HG03066 (cell line): ENCODE measurements around the gene ST8SIA5.

Source experiments
- ATAC-seq: cut with Tn5 transposase; IDR thresholded peaks from one replicate; pipeline ENCODE4 v1.9.1; 2021; ENCODE audit warnings: low read depth; ENCODE audit not compliant: unreplicated experiment

The ST8SIA5 gene

GRCh38 chr18:46716336-46716735 lies 40.5 kb downstream of the ST8SIA5 start:
- ATAC-seq: no peak

DNA sequence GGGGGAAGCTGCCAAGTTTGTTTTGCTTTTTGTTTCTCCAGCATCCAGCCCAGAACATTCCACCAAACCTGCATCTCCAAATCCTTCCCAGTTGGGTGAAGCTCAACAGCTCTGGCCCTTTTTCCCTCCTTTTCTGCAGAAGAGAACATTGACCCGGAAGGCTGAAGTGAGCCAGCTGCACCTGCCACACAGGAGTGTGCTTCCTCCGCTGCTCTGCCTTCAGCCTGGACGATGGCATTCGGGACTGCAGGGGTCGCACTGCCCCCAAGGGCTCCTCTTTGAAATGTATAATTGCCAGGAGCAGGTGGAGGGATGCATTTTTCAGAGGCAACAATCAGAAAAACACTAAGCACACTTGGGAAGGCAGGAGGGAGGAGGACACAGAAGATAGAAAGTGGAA lies 41.8 kb downstream of the ST8SIA5 start:
- no peak for ATAC-seq

DNA sequence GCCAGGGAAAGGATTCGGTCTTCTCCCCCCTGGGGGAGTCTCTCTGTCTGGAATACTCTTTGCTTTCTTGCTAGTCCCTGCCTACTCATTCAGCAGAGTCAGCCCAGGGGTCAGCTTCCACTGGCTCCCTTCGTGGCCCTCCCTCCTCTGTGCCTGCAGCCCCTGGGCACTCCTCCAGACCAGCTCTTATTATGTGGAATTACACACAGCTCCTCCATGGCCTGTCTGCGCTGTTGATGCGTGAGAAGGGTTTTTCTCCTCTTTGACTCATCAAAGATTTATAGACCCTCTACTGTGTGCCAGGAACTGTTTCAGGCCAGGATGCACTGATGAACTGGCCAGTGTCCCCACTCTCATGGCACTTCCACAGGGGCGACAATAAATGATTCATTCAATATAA lies 44.4 kb downstream of the ST8SIA5 start:
- no peak for ATAC-seq

- ATAC-seq: no peak
Observed at GRCh38 chr18:46711444-46711863, 45.4 kb downstream of the ST8SIA5 start.

- ATAC-seq: no peak
Observed at GRCh38 chr18:46706968-46707367, 49.9 kb downstream of the ST8SIA5 start.

GRCh38 chr18:46705521-46705920 lies 51.3 kb downstream of the ST8SIA5 start:
- no peak for ATAC-seq

GRCh38 chr18:46704816-46705215 lies 52.0 kb downstream of the ST8SIA5 start:
- ATAC-seq: no peak

- no peak for ATAC-seq
Observed at GRCh38 chr18:46704189-46704588, 52.7 kb downstream of the ST8SIA5 start.

- no peak for ATAC-seq
Observed at GRCh38 chr18:46702471-46702870, 54.4 kb downstream of the ST8SIA5 start.

- no peak for ATAC-seq
Observed at GRCh38 chr18:46700066-46700824, 56.6 kb downstream of the ST8SIA5 start.

GRCh38 chr18:46696702-46697101 lies 60.2 kb downstream of the ST8SIA5 start:
- ATAC-seq: no peak

DNA sequence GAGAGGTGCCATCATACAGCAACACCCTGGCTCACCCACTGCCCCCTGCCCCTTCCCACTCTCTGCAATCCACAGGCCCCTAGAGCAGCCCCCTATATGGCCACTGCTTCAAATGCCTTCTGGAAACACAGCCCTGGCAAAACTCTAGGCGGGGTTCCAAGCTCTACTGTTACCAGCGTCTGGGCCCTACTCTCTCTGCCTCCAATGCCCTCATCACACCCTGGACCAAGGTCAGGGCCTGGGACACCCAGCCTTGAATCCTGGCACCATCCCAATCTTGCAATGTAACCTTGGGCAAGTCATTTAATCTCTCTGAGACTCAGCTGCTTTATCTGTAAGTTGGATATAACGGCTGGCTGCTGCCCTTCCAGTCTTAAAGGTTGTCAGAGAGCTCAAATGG lies 60.6 kb downstream of the ST8SIA5 start:
- ATAC-seq: no peak

DNA sequence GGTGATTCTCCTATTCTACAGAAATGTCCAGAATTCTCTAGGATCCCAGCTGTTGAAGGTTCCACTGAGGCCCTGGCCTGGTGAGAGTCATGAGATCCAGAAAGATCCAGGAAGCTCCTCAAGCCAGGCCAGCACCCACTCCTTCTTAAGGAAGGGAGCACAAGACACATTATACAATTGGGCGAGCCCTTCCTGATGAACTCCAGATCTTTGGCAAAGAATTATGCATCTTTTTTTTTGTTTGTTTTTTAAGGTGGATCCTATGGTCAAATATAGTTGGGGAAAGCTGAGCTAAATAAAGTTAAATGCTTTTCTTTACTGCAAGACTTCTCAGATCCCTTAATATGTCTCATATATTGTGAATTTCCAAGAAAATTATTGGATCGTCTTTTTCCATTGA lies 62.9 kb downstream of the ST8SIA5 start:
- ATAC-seq: no peak

- no peak for ATAC-seq
Observed at GRCh38 chr18:46688853-46689525, 67.9 kb downstream of the ST8SIA5 start.

GRCh38 chr18:46686186-46686585 lies 70.7 kb downstream of the ST8SIA5 start:
- no peak for ATAC-seq

- ATAC-seq: no peak
Observed at GRCh38 chr18:46683252-46683651, 73.6 kb downstream of the ST8SIA5 start.

DNA sequence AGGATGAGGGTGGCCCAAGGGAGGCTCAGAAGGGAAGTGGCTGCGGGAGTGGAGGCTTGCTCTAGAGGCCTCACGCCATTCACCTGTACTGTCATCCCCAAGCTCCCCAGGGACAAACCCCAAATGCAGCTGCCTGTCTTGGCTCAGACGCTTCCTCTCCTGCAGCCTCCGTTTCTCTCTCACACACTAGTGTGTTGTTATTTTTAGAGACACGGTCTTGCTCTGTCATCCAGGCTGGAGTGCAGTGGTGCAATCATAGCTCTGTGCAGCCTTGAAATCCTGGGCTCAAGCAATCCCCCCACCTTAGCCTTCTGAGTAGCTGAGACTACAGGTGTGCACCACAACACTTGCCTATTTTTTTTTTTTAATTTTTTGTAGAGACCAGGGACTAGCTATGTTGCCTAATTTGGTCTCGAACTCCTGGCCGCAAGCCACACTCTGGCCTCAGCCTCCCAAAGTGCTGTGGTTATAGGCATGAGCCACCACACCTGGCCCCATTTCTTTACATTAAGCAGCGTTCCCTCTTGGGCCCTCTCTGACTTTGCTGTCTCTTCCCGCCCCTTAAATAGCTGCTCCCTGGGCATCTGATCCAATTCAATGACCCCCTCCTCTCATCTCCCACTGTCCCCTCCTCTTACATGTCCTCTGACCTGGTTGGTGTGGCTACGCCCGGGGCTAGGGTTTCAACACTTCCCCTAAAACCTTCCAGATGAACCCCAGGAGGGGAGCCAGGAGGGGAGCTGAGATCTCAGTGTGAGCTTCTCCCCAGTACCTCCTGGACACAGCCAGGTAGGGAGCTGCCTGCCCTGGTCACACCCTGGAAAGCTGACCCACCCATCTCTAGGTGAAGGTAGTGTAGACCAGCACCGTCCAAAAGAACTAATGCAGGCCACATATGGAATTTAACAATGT lies 75.8 kb downstream of the ST8SIA5 start:
- no peak for ATAC-seq

- no peak for ATAC-seq
Observed at GRCh38 chr18:46679846-46680598, 76.8 kb downstream of the ST8SIA5 start.

GRCh38 chr18:46678785-46679399 lies 78.0 kb downstream of the ST8SIA5 start:
- no peak for ATAC-seq

DNA sequence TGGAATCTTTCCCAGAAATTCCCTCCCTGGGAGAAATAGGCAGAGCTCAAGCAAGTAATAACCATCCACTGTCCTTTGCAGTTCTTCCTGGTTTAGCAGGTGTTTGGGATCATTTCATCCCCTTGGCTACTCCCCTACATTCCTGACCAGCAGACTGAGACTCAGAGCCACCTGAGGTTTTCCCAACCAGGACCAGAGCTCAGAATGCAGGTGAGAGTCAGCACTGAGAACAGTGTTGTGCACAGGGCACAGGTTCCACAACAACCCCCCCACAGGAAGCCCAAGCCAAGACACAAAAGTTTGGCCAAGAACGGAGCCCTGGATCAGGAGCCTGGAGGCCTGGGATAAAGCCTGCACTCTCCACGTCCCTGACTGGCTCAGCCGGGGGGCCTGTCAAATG lies 78.8 kb downstream of the ST8SIA5 start:
- no peak for ATAC-seq
